GM23338 (cell line): ENCODE measurements around the gene PDE4D. TPM values are rescaled to one million over a fixed set of nuclear protein-coding genes. Genes with fewer than 3 reads are reported as not detected.

Experiments used
- ATAC-seq: fragments of 200-7000 bp; cut with Tn5 transposase; 3 replicates; pipeline ENCODE4 v1.9.1; 2020
- DNase-seq: peaks from one replicate; pipeline ENCODE4 v3.0.0-alpha.2; 2015; ENCODE audit warnings: low spot score
- H2AFZ ChIP-seq: fragments of 200-600 bp; sonication (generic); 2 replicates; pipeline ENCODE4 v1.8.0; 2016; ENCODE audit warnings: antibody characterized with exemption, mild to moderate bottlenecking, moderate library complexity
- H3F3A ChIP-seq: fragments of 200-600 bp; sonication (generic); replicated peaks from 2 replicates; pipeline ENCODE4 v1.8.0; 2017; ENCODE audit warnings: antibody characterized with exemption, mixed run types, low read depth
- H3K27ac ChIP-seq: fragments of 200-600 bp; sonication (generic); 2 replicates; pipeline ENCODE4 v1.6.1; 2016; ENCODE audit warnings: low read depth
- H3K27me3 ChIP-seq: fragments of 200-600 bp; sonication (generic); 2 replicates; pipeline ENCODE4 v1.8.0; 2016; ENCODE audit warnings: mild to moderate bottlenecking, mixed run types, moderate library complexity; ENCODE audit not compliant: insufficient read depth
- H3K36me3 ChIP-seq: fragments of 200-600 bp; sonication (generic); 2 replicates; pipeline ENCODE4 v1.8.0; 2016; ENCODE audit warnings: mild to moderate bottlenecking; ENCODE audit not compliant: insufficient read depth
- H3K4me1 ChIP-seq: fragments of 200-600 bp; sonication (generic); 2 replicates; pipeline ENCODE4 v1.8.0; 2016; ENCODE audit warnings: mild to moderate bottlenecking, moderate library complexity; ENCODE audit not compliant: insufficient read depth
- H3K4me2 ChIP-seq: fragments of 200-600 bp; sonication (generic); 2 replicates; pipeline ENCODE4 v1.7.1; 2017; ENCODE audit warnings: mixed run types
- H3K4me3 ChIP-seq: fragments of 200-600 bp; sonication (generic); 2 replicates; pipeline ENCODE4 v1.6.1; 2016; ENCODE audit warnings: mixed run types
- H3K79me2 ChIP-seq: fragments of 200-600 bp; sonication (generic); replicated peaks from 2 replicates; pipeline ENCODE4 v1.8.0; 2017; ENCODE audit warnings: mild to moderate bottlenecking; ENCODE audit not compliant: insufficient read depth
- H3K9me2 ChIP-seq: fragments of 200-600 bp; sonication (generic); 2 replicates; pipeline ENCODE4 v1.8.0; 2017; ENCODE audit not compliant: insufficient read depth
- H4K20me1 ChIP-seq: fragments of 200-600 bp; sonication (generic); replicated peaks from 2 replicates; pipeline ENCODE4 v1.8.0; 2017; ENCODE audit warnings: mild to moderate bottlenecking; ENCODE audit not compliant: insufficient read depth
- H3K27ac Mint-ChIP-seq: 2 replicates; pipeline ENCODE4 v1.8.0; 2020; ENCODE audit warnings: inconsistent platforms, mild to moderate bottlenecking, moderate library complexity, mixed read lengths
- H3K27me3 Mint-ChIP-seq: 3 replicates; pipeline ENCODE4 v1.8.0; 2022; ENCODE audit warnings: low read depth, mild to moderate bottlenecking, moderate library complexity, mixed read lengths, inconsistent platforms; ENCODE audit not compliant: insufficient read depth, poor library complexity
- H3K36me3 Mint-ChIP-seq: 3 replicates; pipeline ENCODE4 v1.8.0; 2021; ENCODE audit warnings: low read depth, mild to moderate bottlenecking, inconsistent platforms, moderate library complexity, mixed read lengths
- H3K4me1 Mint-ChIP-seq: 3 replicates; pipeline ENCODE4 v1.8.0; 2020; ENCODE audit warnings: mild to moderate bottlenecking, inconsistent platforms, mixed read lengths
- H3K4me3 Mint-ChIP-seq: 3 replicates; pipeline ENCODE4 v1.8.0; 2021; ENCODE audit warnings: moderate library complexity, mild to moderate bottlenecking, inconsistent platforms, mixed read lengths
- H3K9me3 Mint-ChIP-seq: 3 replicates; pipeline ENCODE4 v1.8.0; 2020; ENCODE audit warnings: moderate library complexity, mild to moderate bottlenecking, inconsistent platforms, mixed read lengths
- CREB1 ChIP-seq: fragments of 250-450 bp; sonication (Bioruptor Pico); IDR thresholded peaks from 2 replicates; pipeline ENCODE4 v1.5.0; 2020; ENCODE audit warnings: low read depth, mild to moderate bottlenecking, moderate library complexity
- ETS1 ChIP-seq: IDR thresholded peaks from 2 replicates; pipeline ENCODE4 v1.6.1; 2016; ENCODE audit warnings: antibody characterized with exemption
- EZH2 ChIP-seq: fragments of 200-600 bp; sonication (generic); IDR thresholded peaks from one replicate; pipeline ENCODE4 v1.8.0; 2017; ENCODE audit warnings: antibody characterized with exemption, mild to moderate bottlenecking, low read depth; ENCODE audit not compliant: unreplicated experiment
- EZH2phosphoT487 ChIP-seq: fragments of 200-600 bp; sonication (generic); IDR thresholded peaks from one replicate; pipeline ENCODE4 v1.8.1; 2018; ENCODE audit warnings: antibody characterized with exemption; ENCODE audit not compliant: unreplicated experiment
- JUNB ChIP-seq: IDR thresholded peaks from one replicate; pipeline ENCODE4 v1.6.1; 2016; ENCODE audit warnings: antibody characterized with exemption; ENCODE audit not compliant: unreplicated experiment
- NANOG ChIP-seq: IDR thresholded peaks from 2 replicates; pipeline ENCODE4 v1.6.1; 2016; ENCODE audit warnings: antibody characterized with exemption, borderline replicate concordance
- POLR2AphosphoS5 ChIP-seq: IDR thresholded peaks from 2 replicates; pipeline ENCODE4 v1.6.1; 2016; ENCODE audit warnings: antibody characterized with exemption, low read depth
- STAT1 ChIP-seq: IDR thresholded peaks from one replicate; pipeline ENCODE4 v1.6.1; 2016; ENCODE audit warnings: antibody characterized with exemption; ENCODE audit not compliant: unreplicated experiment
- ZNF114 ChIP-seq: fragments of 250-450 bp; sonication (Bioruptor Pico); IDR thresholded peaks from 2 replicates; pipeline ENCODE4 v1.5.0; 2020; ENCODE audit warnings: mild to moderate bottlenecking, moderate library complexity
- ZNF331 ChIP-seq: fragments of 250-450 bp; sonication (Bioruptor Pico); IDR thresholded peaks from 2 replicates; pipeline ENCODE4 v1.5.0; 2020; ENCODE audit warnings: low read depth, mild to moderate bottlenecking, moderate library complexity
- ZNF462 ChIP-seq: fragments of 250-450 bp; sonication (Bioruptor Pico); IDR thresholded peaks from 2 replicates; pipeline ENCODE4 v1.5.0; 2020; ENCODE audit warnings: mild to moderate bottlenecking, moderate library complexity
- polyA plus RNA-seq: library from polyadenylated mRNA; unstranded; fragments of >200 nt; fragmentation: Nextera tagmentation; extraction: Ambion mirVana; gene quantifications from 2 replicates; pipeline ENCODE4 v1.2.1, GENCODE V29; 2016
- total RNA-seq: library from RNA; depleted of rRNA; stranded (reverse); fragments of >200 nt; shearing (Covaris generic); gene quantifications from 2 replicates; pipeline ENCODE4 v1.2.3, GENCODE V29; 2014
- TF ChIP-seq, protein P1 (sequence below), 2 experiments: fragments of 200-600 bp in 1 of 2; sonication (generic) in 1 of 2; conservative IDR thresholded peaks; 2 replicates each; pipeline versions ENCODE4 v1.5.1 to v1.6.1; 2016 to 2017; ENCODE audit warnings: antibody characterized with exemption in 2 of 2, low read depth in 2 of 2, mild to moderate bottlenecking in 2 of 2, moderate library complexity in 1 of 2
- TF ChIP-seq, protein P2 (sequence below): IDR thresholded peaks from one replicate; pipeline ENCODE4 v1.6.1; 2018; ENCODE audit warnings: antibody characterized with exemption; ENCODE audit not compliant: unreplicated experiment

The PDE4D gene
- total and polyA plus RNA-seq, 2 experiments from 2014 or later = 2.1 to 4.7 TPM

- H3K27ac ChIP-seq = no peak overlapping the region
- Mint-ChIP-seq H3K36me3 (no peaks in the 10 kb centered on the region), H3K4me3 (no peak overlapping the region), H3K27ac (no peak overlapping the region; the same call in 1 of the 2 replicates), H3K4me1 (peaks cover 10% of the 10 kb centered on the region), H3K9me3 (no peaks in the 10 kb centered on the region), H3K27me3 (no peaks in the 10 kb centered on the region)
- H4K20me1 ChIP-seq = no peaks in the 10 kb centered on the region
- DNase-seq (no peak), ATAC-seq (no peak)
- no peak overlapping the region for H3K4me3 ChIP-seq
- peaks cover 8% of the 10 kb centered on the region; the same call in 1 of the 2 replicates for H3K4me1 ChIP-seq
- H2AFZ ChIP-seq = no peak overlapping the region
- H3K79me2 ChIP-seq = no peaks in the 10 kb centered on the region
- TF ChIP-seq EZH2 (no peak), EZH2phosphoT487 (no peak), STAT1 (no peak), ZNF114 (no peak), CREB1 (CRISPR knock-in tag) (no peak), ZNF462 (no peak), ZNF331 (CRISPR knock-in tag) (no peak), NANOG (no peak), ETS1 (no peak), JUNB (no peak), POLR2AphosphoS5 (no peak)
- TF ChIP-seq, protein P1, sequence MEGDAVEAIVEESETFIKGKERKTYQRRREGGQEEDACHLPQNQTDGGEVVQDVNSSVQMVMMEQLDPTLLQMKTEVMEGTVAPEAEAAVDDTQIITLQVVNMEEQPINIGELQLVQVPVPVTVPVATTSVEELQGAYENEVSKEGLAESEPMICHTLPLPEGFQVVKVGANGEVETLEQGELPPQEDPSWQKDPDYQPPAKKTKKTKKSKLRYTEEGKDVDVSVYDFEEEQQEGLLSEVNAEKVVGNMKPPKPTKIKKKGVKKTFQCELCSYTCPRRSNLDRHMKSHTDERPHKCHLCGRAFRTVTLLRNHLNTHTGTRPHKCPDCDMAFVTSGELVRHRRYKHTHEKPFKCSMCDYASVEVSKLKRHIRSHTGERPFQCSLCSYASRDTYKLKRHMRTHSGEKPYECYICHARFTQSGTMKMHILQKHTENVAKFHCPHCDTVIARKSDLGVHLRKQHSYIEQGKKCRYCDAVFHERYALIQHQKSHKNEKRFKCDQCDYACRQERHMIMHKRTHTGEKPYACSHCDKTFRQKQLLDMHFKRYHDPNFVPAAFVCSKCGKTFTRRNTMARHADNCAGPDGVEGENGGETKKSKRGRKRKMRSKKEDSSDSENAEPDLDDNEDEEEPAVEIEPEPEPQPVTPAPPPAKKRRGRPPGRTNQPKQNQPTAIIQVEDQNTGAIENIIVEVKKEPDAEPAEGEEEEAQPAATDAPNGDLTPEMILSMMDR (conservative IDR thresholded peaks at IDR 0.05; ENCODE audit: low read depth in 2 of 2) = no peak
- TF ChIP-seq, protein P2, sequence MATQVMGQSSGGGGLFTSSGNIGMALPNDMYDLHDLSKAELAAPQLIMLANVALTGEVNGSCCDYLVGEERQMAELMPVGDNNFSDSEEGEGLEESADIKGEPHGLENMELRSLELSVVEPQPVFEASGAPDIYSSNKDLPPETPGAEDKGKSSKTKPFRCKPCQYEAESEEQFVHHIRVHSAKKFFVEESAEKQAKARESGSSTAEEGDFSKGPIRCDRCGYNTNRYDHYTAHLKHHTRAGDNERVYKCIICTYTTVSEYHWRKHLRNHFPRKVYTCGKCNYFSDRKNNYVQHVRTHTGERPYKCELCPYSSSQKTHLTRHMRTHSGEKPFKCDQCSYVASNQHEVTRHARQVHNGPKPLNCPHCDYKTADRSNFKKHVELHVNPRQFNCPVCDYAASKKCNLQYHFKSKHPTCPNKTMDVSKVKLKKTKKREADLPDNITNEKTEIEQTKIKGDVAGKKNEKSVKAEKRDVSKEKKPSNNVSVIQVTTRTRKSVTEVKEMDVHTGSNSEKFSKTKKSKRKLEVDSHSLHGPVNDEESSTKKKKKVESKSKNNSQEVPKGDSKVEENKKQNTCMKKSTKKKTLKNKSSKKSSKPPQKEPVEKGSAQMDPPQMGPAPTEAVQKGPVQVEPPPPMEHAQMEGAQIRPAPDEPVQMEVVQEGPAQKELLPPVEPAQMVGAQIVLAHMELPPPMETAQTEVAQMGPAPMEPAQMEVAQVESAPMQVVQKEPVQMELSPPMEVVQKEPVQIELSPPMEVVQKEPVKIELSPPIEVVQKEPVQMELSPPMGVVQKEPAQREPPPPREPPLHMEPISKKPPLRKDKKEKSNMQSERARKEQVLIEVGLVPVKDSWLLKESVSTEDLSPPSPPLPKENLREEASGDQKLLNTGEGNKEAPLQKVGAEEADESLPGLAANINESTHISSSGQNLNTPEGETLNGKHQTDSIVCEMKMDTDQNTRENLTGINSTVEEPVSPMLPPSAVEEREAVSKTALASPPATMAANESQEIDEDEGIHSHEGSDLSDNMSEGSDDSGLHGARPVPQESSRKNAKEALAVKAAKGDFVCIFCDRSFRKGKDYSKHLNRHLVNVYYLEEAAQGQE = no peak
- H3K27me3 ChIP-seq = no peaks in the 10 kb centered on the region
- H3K4me2 ChIP-seq = no peak overlapping the region
- no peaks in the 10 kb centered on the region for H3K36me3 ChIP-seq
- H3K9me2 ChIP-seq = no peaks in the 10 kb centered on the region
- no peaks in the 10 kb centered on the region for H3F3A ChIP-seq
These were observed 472.9 kb downstream of the PDE4D start for GRCh38 chr5:59420596-59420995.
